SW 1271 (cell line): Measurements from ENCODE around the gene HIGD1C.
"Not testable (repeated sequence)": the region's sequence is repeated elsewhere in the genome, so short reads cannot be mapped to it uniquely, and the experiment has no call there.

Source experiments
- DNase-seq, 2 experiments: peaks; one replicate each; lab custom pipeline; 2025; lab: John Stamatoyannopoulos, UW

Gene HIGD1C

GRCh38 chr12:50933459-50934124, 18.8 kb upstream of the HIGD1C start:
- DNase-seq, result no peak

DNA sequence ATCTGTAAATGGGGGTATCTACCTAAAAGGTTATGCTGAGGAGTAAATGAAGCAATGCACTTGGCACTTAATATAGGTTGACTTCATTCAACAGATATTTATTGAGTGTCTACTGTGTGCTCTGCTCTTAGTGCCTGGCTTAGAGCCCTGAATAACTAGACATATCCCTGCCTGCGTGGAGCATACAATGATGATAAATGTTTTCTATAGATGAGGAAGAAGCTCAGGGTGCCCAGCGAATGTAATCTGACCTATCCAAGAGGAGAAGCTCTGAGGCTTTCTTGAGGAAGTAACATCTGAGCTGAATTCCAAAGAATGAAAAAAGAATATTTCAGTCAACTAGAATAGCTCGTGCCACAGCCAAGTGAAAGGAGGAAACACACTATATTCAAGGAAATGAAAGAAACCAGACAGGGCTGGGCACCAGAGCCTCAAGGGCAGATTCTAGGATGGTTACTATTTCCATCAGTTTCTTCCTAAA, 17.9 kb upstream of the HIGD1C start:
- DNase-seq, result no peak

- DNase-seq, result no peak
These were observed 17.1 kb upstream of the HIGD1C start for GRCh38 chr12:50934981-50935807.

- DNase-seq, result no peak
These were observed 15.4 kb upstream of the HIGD1C start for GRCh38 chr12:50936821-50937530.

- DNase-seq, result no peak
These were observed 14.7 kb upstream of the HIGD1C start for GRCh38 chr12:50937653-50938052.

DNA sequence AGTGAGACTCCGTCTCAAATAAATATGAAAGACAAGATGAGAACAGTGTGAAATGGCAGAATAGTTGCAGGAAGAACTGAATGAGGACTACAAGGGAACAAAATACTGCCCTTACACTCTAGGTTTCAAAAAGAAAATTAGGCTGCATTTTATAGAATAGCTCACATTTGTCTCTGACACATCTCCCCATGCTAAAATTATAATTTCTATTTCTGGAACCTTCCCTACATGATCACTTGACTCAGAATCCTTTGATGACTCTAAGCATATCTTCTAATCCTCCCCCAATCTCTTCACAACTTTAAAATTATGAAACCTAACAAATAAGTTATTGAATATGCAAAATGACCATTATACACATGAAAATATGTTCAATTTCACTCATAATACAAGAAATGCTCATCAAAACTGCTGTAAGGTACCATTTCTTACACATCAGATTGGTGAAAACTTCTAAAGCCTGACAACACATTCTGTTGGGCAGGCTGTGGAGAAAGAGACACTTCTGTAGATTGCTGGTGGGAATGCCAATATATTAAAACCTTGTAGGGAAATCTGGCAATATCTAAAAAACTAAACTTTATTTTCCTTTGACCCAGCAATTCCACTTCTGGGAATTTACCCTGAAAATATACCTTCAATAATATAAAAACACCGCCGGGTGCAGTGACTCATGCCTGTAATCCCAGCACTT, 4.3 kb upstream of the HIGD1C start:
- DNase-seq, result no peak

DNA sequence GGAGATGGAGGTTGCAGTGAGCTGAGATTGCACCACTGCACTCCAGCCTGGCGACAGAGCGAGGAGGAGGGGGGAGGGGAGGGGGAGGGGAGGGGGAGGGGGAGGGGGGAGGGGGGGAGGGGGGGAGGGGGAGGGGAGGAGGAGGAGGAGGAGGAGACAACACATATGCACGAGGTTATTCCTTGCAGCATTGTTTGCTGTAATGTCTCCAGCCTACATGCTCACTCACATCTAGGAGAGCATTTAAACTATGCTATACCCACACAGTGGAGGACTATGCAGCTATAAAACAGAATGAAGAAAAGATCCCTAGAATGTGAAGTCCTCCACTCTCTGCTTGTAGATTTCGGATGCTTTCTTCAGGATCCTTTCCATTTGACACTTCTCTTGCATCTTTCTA, 3.5 kb upstream of the HIGD1C start:
- DNase-seq, result peak in 1 of 2 experiments; percentile 9

- DNase-seq, result no peak
These were observed 2.5 kb upstream of the HIGD1C start for GRCh38 chr12:50949801-50950302.

GRCh38 chr12:50951112-50951511, 1.2 kb upstream of the HIGD1C start:
- no peak for DNase-seq

DNA sequence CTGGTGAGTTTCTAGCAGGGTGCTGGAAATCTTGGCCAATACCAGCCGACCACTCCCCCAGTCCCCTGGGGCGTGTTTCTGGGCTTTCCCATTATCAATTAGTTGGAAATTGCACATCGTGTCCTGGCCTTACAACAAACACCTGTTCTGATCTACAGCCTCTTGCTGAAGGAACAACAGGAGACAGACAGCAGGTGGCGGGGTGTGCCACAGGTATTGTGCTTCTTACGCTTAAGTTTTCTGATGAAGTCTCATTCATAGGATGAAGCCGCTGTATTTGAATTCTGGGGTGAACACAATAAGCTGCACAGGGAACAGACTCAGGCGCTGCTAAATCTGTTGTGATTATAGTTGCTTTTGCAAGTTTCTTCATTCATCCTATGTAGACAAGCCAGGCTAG, 703 bp downstream of the HIGD1C start:
- DNase-seq, result no peak

DNA sequence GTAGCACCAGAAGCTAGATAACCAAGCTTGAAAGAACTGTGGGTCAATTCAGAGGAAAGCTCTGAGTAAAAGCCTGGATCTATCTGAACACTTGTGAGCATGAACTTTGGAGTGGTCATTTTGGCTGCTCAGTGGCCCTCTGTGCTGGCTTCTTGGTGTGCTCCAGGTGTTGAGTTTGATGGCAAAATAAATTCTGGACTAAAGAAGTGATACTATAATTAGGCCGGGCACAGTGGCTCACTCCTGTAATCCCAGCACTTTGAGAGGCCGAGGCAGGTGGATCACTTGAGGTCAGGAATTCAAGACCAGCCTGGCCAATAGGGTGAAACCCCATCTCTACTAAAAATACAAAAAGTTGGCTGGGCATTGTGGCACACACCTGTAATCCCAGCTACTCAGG, 2.4 kb downstream of the HIGD1C start:
- not testable (repeated sequence) for DNase-seq

DNA sequence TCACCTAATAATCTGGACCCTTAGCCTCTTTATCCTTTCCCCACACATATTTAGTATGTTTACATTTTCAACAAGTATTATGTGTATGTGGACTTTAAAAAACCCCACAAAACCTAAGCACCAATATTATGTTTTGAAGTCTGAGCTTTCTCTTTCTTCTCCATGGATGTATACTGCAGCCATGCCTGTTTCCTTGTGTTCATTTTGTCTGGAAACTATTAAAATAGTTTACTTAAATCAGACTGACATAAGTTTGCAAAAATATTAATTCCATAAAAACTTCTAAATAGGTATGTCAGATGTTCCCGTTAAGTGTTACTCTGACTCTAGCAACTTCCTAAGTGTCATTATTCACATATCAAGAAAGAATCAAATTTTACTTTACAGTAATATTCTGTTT, 2.9 kb downstream of the HIGD1C start:
- DNase-seq, result no peak

GRCh38 chr12:50955697-50956096, 3.4 kb downstream of the HIGD1C start:
- no peak for DNase-seq

DNA sequence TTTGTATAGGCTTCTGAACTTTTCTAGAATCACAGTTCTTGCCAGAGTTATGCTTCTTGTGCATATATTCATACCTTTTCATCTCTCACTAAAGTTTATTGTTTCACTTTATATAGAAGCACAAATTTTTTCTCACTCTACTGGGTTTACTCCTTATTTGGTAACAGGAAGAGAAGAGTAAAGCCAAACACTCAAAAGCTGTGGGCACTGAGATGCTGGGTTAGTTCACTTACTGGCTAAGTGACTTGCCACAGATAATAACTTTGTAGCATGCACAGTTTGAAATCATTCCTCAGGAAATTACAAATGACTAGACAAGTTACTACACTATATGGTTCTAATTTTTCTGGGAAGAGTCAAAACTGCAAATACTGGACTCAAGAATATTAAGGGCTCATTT, 7.8 kb downstream of the HIGD1C start:
- no peak for DNase-seq

- no peak for DNase-seq
These were observed 9.4 kb downstream of the HIGD1C start for GRCh38 chr12:50961708-50962107.

GRCh38 chr12:50964432-50964831, 12.1 kb downstream of the HIGD1C start:
- no peak for DNase-seq

DNA sequence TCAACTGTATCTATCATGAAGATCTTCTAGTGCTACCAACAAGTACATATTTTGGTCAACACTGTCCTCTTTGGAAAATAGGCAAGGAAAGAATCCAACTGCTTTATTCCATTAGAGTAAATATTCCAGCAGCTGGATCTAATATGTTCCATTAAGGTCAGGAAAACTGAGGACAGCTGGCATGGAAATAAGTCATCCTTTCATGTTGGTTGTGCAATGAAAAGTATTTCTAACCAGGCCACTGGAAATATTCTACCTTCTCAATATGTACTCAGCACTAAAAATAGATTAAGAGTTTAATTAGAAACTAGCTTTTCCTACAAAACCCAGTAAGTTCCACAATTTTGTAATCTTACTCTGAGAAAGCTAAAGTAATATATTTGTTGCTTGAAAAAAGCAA, 19.6 kb downstream of the HIGD1C start:
- no peak for DNase-seq

DNA sequence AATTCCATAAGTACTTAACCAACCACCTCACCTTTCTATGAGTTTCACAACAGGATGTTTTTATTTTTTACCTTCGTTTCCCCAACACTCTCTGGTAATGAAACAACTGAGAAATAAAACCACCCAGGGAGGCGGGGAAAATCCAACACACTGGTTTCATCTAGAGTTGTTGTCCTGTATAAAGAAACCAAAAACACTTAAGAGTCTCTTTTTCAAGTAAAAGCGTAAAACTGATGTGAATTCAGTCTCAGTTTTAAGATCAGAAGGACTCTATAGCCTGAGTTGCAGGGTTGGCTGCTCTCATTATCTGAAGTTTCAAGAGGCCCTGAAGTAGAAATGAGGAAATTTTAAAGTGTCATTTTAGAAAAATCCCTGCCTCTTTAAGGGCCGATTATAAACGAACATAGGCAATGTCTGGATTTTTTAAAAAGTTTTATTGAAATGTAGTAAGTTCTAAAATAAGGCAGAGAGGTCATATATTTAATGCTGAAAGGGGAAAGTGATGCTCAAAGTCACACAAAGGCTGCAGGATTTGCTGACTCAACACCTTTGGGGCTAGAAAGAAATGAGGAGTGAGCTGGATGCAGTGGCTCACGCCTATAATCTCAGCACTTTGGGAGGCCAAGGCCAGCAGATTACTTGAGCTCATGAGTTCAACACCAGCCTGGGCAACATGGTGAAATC, 27.2 kb downstream of the HIGD1C start:
- no peak for DNase-seq

GRCh38 chr12:50980545-50980944, 28.2 kb downstream of the HIGD1C start:
- no peak for DNase-seq

DNA sequence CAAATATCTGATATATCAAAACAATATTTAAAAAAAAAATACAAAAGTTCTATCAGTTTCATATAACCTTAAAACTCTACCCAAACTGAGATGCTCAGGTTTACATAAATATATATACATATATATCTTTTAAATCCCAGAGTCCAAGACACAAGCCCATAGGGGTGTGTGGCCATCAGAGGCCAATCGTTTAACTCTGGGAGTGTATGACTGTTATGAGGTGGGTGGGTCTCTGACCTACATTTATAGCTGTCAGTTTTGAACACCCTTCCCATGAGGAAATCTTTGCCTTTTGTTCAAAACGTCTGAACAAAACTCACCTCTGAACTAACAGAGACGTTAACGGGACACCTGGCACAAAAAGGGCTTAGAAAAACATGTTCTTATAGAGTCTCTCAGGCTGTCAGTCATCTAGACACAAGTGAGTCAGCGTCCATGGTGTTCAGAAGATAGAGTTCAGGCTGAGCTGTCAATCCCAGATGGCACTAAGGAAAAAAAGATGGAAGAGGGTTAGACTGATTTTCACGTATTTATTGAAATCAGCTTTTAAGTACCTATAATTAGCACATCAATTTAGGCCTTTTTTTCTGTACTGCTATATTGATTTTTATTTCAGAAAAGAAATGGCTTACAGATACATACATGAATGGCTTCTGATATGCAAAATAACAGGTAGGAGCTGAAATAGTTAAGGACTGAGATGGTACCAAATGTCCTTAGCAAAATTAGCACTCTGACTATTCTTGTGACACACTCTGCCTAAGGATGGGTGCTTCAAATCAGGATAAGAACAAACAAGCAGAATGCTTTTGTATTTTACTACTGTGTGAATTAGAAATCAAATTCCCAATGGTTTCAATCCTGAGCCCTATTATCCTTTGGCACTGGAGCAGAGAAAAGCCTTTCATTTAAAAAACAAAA, 29.2 kb downstream of the HIGD1C start:
- DNase-seq, result no peak
